ENCODE results near the gene CCDC197. TPM values are rescaled to one million over a fixed set of nuclear protein-coding genes. Genes with fewer than 3 reads are reported as not detected.

The CCDC197 gene
- total RNA-seq, 1 experiment from 2014 or later: not detected

DNA sequence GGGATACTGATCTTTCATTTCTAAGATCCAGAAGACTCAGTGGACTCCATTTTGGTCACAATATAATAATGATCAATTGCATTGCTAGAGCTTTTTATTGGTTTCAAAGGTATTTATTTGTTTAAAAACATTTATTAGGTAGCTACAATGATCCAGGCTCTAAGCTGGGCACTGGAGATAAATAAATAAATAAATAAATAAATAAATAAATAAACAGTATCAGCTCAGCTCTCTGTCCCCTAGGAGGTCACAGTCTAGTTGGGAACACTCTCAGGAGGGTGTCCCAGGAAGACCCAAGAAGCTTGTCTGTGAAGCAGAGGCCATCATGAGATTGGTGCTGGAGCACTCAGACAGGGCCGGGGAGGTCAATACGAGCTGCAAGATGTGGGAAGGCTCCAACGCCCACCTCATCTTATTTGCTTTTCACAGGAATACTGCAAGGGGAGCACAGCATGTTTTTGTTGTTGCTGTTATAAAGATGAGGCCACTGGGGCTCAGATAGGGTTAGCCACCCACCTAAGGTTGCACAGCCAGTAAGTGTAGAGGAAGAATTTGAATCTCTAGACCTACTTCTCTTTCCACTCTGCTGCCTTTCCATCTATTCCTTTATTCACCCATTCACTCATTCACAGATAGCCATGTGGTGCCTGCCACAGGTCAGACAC, 36.2 kb upstream of the CCDC197 start:
- no peak for DNase-seq (ENCODE audit: extremely low read depth, low read depth)

DNA sequence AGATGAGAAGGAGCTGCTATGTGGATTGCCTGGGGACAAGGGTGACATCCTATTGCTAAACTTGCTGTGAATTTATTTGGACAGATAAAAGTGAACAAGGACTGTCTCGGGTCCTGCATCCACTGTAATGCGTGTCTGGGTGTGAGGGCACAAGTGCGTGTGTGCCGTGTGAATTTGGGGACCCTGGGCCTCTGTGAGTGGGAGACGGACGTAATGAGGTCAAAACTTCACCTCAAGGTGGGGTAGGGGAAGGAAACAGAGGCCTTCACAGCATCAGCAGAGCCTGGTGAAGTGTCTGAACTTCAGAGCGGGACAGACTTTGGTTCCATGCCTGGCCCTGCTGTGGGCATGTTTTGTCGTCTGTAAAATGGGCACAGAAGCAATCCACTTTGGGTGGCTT, 35.5 kb upstream of the CCDC197 start:
- DNase-seq (ENCODE audit: extremely low read depth, low read depth): no peak

DNA sequence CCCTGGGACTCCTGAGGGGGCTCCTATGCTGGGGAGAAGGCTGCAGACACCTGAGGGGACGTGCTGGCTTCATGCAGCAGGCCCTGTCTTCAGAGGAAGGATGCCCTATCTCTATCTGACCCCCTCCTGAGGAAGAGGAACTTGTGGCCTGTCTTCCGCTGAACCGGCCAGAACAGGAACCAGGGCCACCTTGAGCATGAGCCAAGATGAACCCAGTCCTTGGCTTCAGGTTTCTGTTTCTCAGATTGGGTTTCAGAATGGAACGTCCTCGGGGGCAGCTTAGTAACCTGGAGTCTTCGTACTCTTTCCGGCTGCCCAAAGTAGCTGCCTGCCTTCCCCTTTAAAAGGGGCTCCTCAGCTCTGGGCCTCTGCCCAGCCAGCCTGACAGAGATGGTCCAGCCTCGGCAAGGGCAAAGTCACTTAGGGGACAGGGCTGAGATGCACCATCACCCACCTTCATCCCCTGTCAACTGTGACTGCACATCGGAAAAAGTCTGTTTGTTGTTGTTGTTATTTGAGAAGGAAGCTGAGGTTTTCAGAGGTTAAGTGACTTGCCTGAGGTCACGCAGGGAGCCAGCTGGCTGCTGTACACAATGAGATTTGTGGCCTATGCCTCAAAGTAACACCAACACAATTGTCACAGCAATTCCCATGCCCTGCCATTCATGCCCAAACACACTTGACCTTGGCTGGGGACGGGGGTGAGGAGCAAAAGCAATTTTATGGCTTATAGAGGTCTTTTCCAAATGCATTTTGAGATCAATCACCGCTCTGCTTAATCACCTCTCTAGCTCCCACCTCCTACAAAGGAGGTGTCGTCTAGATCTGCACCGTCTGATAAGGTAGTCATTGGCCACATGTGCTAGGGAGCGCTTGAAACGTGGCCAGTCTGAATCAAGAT, 34.1 kb upstream of the CCDC197 start:
- DNase-seq (ENCODE audit: extremely low read depth, low read depth): no peak

DNA sequence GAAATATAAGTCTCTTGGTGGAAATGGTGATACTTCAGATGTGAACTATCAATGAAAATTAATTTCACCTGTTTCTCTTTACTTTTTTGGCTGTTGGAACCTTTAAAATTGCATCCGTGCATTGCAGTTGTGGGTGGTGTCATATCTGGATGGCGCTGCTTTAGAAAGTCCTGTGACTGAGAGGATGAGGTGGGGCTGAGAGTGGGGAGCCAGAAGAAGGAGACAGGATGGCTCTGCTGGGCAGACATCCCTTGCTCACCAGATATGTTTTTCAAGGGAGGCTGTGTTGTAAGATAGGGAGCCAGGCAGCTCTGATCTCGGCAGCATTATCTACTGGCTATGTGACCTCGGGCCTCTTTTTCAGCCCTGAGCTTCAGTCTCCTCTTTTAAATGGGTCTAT, 33.4 kb upstream of the CCDC197 start:
- no peak for DNase-seq (ENCODE audit: extremely low read depth, low read depth)

DNA sequence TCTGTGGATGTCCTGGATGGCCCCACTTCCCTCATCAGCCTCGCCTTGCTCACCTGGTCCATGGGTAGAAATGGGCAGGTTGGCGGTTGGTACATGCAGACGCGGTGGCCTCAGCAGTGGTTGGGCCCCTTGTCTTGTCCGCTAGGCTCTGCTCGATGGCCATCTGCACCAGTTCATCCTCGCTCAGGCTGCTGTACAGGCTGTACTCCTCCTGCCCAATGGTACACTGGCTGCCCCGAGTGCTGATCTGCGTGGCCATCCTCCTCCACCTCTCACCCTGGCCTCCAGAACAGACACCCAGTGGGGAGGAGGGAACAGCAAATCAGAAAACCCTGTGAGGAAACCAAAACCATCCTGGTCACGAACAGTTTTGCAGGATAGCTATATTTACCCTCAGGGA, 32.8 kb upstream of the CCDC197 start:
- no peak for DNase-seq (ENCODE audit: extremely low read depth, low read depth)

DNA sequence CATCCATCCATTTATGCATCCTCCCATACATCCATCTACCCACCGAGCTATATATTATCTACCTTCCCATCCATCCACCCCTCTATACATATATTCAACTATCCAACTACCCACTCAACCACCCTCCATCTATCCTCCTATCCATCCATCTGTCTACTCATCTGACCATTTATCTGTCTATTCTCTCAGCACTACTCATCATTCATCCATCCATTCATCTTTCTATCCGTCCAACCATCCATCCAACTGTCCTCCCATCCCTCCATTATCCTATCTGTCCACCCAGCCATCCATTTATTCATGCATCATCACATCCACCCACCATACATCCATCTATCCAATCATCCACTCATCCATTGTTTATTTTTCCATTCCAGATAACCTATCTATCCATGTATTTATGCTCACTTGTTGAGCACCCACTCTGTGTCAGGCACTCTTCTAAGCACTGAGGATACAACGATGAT, 32.2 kb upstream of the CCDC197 start:
- DNase-seq (ENCODE audit: extremely low read depth, low read depth): no peak

DNA sequence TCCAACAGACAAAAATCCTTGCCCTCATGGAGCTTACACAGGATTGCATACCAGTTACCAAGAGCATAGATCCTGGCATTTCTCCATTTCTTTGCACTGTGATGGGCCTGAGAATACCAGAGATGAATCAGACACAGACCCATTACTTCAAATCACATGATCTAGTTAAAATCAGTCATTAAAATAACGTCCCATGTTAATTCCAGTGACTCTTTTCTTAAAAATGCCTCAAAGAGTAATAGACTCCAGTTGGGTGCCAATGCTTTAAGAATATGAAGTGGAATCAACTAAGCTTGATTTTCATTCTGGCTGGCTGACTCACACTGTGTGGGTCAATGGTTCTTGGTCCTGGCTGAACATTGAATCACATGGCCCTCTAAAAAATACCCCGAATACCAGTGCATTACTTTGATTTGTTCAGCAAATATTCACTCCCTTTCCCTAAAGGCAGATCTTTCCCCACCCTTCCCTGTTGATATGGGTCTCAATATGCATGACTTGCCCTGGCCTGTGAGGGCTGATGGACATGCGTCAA, 31.7 kb upstream of the CCDC197 start:
- DNase-seq (ENCODE audit: extremely low read depth, low read depth): no peak

DNA sequence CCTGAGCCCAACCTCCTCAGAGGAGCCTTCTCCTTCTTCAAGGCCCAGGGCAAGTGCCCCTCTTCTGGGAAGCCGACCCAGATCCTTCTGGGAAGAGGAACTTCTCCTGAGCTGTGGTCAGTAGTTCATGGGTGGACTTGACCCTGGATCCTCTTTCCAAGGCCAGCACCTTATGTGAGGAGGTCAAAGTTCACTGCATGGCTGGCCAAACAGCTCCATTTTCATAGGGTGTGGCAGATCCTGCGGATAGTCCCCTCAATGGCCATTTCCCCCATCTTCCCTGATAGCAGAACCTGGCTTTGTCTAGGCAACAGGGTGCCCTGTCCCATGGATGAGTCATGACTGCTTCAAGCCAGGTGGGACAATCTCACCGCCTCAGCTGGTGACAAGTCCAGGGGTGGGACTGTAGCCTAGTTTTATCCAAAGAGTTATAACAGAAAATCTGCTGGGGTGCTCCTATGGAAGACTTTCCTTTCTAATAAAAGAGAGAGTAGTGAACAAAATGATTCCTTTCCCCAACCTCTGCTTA, 31.1 kb upstream of the CCDC197 start:
- no peak for DNase-seq (ENCODE audit: extremely low read depth, low read depth)

DNA sequence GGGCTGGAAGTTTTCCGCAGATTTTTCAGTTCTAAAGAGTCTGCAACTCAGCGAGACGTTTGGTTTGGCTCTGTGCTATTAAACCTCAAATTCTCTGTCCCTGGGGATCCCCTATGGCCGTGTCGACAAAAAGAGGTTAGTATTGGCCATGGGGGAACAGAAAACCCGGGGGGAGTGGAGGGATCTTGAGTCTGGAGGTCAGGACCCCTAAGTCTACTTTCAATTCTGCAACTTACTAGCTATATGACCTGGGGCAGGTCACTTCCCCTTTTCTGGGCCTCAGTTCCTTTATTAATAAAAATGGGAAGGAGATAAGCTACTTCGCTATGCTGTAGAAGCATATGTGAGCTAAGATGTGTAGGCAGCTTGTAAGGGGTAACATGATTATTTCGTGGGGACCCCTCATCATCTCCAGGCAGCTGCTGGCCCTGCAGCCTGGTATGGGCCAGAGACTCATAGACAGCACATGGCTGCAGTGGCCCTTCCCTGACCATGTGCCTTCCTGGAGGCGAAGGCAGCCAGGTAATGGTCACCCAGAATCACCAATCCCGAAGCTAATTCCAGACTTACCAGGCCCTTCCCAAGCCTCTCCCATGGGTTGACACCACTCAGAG, 29.4 kb upstream of the CCDC197 start:
- DNase-seq (ENCODE audit: extremely low read depth, low read depth): no peak

DNA sequence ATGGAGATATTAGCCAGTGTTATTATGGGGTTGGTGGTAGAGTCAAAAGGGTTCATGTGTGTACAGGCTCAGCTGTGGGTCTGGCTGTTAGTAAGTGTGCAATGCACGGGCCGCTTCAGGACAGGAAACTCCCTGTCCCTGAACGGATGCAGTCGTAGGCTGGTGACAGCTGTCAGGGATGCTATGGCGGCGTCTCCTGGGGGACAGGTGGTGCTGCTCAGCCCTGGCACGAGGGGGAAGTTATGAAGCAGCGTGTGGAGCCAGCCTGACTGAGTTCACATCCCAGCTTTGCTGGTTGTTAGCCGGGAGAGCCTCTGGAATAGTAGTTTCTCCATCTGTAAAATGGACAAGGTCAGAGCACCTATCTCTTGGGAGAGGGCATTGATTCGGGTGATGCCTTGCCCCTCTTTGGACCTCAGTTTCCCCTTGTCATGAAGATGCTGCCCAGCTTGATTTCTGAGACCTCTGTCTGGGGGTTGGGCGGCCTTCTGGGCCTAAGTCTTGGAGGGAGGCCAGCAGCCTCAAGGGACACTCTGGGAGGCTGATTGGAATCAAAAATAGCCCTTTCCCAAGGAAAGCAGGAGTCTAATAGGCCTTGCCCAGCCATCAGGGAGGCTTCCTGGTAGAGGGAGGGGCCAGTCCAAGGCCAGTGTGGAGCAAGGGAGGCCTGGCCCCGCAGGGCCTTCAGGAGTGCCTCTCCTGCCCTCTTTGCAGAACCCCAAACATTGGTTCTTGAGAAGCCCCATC, 27.8 kb upstream of the CCDC197 start:
- no peak for DNase-seq (ENCODE audit: extremely low read depth, low read depth)

DNA sequence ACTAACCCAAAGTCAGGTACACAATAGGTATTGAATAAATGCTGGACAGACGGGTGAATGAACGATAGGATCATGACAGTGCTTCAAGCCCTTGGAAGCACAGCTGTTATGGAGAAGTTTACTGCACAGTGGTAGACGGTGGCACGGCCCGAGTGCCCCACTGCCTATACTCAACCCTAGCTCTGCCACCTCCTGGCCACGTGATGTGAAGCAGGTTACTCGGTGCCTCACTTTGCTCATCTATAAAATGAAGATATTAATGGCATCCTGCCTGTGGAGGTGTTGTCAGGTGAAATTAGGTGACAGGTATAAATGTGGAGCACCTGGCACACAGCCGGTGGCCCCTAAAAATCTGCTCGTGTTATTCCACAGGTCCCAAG, 26.5 kb upstream of the CCDC197 start:
- peak; percentile 19 for DNase-seq (ENCODE audit: extremely low read depth, low read depth)

DNA sequence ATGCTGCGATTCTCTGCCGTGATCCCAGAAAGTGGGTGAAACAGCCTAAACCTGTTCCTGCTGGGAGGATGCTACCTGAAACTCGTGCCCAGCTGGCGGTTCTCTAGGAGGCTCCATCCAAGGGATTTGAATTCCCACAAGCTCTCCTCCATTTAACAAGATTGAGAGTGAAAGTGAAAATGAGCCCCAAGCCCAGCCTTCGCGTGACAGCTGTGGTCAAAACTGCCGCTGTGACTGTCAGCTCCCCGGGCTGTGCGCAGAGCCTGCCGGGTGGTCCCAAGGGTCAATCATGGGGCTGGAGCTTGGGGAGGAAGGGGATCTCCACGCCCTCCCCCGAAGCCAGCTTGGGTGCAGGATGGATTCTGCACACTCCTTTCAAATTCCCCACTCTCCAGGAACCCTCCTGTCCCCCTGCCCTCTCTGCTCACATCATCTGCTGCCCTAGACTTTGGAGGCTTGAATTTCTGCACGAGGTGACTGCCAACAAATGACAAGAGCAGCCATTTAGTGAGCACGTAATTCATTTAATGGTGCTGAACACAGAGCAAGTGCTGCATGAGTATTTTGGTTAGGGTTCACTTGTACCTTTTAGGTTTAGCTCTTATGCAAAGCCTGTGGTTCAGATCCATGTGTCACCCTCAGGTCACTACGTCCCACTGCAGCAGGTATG, 26.0 kb upstream of the CCDC197 start:
- no peak for DNase-seq (ENCODE audit: extremely low read depth, low read depth)

DNA sequence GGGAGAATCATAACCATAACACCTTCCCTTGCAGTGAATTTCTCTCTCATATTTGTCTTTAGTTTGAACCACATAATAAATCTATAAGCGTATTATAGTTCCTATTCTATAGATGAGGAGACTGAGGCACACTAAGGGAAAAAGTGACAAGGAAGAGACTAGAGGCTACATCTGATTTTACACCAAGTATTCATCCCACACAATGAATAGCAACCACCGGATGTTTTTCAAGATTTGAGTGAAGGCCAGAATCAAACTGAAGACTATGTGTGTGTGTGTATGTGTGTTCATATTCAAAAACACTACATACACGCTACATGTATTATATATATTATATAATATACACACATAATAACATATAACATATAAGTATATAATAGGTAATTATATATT, 25.5 kb upstream of the CCDC197 start:
- DNase-seq (ENCODE audit: extremely low read depth, low read depth): no peak

DNA sequence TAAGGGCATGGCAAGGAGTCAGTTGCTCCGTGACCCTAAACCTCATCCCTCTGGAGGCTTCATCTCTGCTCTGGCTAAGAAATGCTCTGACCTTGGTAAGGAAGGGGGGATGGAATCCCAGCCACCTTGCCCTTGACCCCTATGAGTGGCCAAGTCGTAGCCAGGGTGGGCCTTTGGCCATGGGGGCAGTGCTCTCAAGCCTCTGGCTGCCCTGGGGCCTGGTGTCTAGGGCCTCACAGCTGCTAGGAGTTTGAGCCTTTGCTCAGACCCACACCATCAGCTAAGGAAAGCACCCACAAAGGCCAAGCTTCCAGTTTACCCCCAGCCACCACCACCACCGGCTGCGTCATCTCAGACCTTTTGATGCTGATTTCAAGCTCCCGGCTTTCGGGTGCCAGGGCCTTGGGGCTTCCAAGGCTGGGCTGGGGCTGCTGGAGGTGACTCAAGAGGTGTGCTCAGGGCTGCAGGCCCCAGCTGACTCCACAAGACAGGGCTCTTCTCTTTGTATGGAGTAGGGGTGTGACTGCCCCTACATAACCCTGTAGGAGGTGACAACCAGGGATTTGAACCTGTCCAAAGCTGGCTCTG, 24.4 kb upstream of the CCDC197 start:
- DNase-seq (ENCODE audit: extremely low read depth, low read depth): no peak

DNA sequence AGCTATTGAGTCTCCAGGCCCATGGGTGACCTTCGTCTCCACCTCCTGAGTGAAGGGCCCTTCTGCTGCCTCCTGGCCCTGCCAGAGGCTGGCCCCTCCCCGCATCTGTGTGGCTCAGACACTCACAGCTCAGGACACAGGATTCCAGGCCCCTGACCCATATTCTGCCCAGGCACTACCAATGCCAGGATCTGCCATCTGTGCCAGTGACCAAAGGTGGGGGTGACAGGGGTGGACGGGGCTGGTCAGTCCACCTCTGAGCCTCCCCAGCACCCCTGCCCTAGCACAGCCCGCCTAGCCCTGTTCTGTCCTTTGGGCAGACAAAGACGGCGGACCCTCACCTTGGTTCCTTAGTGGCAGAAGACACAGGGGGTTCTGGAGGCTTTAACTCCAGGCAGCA, 23.5 kb upstream of the CCDC197 start:
- DNase-seq (ENCODE audit: extremely low read depth, low read depth): no peak

DNA sequence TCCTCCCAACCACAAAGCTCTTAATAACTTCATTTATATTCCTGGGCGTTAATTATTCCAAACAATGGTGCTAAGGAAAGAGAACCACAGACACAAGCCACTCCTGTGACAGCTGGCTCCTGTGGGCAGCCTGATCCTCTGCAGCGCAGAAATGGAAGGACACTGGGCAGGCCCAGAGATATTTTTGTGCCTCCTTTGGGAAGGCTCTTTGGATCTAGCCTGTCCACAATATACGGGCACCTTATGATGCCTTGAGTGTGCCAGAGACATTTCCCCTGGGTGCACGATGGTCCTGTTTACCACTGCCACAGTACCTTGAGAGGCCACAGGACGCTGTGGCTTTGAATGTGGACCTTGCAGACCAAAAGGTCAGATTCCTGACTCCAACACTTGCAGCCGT, 22.8 kb upstream of the CCDC197 start:
- DNase-seq (ENCODE audit: extremely low read depth, low read depth): no peak

DNA sequence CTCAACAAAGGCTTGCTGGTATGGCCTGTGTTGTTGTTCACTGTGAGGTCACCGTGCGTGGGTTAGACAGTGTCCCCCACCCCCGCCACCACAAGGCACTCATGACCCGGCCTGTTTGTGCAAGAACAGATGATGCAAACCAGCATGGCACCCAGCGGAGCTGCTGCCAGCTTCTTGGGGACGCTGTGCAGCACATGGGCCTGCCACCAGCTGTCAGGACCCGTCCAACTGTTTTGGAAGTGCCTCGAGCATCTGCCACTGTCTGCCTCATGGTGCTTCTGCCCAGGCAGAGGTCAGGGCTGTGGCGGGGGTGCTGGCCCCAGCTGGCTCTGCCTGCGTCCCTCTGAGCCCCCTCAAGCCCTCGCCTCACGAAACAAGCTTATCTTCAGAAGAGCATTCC, 22.3 kb upstream of the CCDC197 start:
- no peak for DNase-seq (ENCODE audit: extremely low read depth, low read depth)

DNA sequence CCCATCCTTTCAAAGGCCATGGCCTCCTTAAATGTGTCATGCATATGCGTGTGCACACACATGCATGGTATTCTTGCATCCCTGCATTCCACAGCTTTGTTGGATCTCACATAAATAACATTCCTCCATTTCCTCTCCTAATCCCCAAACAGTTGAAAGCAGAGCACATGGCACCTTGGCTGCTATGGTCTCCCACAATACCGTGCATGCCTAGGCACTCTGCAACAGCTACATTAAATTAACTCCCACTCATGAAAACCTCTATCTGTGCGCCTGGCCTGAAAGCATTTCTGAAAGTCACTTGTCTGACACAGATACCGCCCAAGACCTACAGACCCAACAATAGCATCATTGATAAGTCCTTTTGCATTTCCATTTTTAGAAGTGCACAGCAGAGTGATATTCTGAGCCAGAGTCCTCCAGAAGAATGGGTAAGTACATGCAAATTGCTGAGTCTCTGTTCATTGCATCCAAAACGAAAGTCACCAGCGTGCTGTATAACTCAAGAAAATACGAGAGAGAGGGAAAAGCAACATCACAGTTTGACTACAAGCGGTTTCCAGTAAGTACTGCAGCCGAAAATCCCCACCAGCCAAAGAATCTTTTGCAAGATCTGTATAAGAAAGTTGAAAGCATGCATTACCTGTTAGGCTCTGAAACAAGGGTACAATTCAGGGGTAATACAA, 21.2 kb upstream of the CCDC197 start:
- no peak for DNase-seq (ENCODE audit: extremely low read depth, low read depth)

DNA sequence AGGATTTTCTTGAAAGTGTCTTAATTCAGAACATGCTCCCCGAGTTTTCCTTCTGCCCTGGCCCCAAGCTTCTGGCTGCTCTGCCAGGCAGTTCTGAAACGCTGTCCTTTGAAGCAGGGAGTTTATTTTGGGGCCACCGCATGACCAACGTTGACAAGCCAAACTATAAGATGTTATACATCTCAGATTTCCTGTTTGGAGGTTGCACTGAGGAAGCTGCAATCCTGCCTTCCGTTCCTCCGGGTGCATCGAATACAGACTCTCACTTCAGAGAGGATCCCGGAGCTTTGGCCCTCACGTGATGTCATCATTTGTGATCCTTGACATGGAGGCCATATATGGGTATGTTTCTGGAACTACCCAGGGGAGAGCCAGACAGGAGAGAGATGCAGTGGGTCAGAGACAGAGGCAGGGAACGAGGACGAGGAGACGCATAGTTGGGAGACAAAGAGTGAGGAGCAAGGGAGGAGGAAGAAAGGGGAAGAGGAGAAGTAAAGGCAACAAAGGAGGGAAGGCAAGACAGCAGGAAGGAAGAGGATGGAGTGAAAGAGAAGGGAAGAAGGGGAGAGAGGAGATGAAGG, 20.5 kb upstream of the CCDC197 start, which contains the start of gene ASB2:
TSS of gene ASB2 (minus strand) at position 94 of the 581 bp plus-strand sequence. CDS start 12,031 bp downstream, outside the sequence.
- DNase-seq (ENCODE audit: extremely low read depth, low read depth): no peak
